Measurements from ENCODE around the gene SLC25A48.

SLC25A48 gene, protein sequence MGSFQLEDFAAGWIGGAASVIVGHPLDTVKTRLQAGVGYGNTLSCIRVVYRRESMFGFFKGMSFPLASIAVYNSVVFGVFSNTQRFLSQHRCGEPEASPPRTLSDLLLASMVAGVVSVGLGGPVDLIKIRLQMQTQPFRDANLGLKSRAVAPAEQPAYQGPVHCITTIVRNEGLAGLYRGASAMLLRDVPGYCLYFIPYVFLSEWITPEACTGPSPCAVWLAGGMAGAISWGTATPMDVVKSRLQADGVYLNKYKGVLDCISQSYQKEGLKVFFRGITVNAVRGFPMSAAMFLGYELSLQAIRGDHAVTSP

DNA sequence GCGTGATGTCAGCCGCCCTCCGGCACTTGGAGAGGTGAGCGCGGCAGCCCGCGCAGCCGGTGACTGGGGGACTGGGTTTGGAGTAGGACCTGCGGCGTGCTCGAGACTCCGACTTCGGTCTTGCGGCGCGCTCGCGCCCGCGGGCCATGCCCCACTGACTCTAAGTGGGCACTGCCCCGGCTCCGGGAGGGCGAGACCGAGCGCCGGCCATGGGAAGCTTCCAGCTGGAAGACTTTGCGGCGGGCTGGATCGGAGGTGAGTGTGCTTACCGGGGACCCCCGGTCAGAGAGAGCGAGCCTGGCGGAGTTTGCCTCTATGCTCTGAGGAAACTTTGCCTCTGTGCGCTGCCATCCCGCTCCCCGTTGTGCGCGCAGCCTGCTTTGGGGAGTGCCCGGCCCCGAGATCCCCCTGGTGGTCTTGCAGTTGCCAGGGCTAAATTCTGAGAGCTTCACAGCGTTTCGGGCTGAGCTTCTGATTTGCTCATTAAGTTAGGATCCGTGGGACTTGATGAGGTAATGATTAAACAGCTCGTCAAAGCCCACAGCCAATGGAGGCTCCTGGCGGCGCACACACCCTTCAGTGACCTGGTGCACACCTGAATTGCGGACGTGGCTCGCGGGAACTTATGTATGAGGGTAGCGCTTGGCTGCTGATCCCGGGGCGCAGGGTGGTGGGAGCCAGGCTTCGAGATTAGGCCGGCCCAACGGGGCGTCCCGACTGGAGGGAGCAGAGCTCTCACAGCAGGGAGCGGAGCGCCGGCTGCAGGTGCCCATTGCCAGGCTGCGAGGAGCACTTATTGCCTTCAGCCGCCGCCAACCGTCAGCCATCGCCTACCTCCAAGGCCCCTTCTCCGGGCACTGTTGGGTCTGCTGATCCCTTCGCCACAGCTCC, at the start of gene SLC25A48:
Gene SLC25A48 (plus strand): TSS at position 25 of the 891 bp plus-strand sequence. CDS start 185 bp downstream, at position 210.
- DNase-seq, result no peak

DNA sequence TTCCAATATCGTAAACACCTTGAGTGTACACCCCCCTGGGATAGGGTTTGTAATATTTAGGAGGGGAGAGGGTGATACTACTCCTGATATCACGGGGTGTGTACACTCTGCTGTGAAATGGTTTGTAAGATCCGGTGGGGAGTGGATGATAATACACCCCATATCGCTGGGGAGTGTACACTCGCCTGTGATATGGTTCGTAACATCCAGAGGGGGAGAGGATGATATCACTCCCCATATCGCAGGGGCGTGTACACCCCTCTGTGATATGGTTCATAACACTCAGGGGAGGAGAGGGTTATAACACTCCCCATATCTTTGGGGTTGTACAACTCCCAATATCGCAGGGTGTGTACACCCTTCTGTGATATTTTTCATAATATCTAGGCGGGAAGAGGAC, 33.8 kb upstream of the SLC25A48 start:
- no peak for DNase-seq

DNA sequence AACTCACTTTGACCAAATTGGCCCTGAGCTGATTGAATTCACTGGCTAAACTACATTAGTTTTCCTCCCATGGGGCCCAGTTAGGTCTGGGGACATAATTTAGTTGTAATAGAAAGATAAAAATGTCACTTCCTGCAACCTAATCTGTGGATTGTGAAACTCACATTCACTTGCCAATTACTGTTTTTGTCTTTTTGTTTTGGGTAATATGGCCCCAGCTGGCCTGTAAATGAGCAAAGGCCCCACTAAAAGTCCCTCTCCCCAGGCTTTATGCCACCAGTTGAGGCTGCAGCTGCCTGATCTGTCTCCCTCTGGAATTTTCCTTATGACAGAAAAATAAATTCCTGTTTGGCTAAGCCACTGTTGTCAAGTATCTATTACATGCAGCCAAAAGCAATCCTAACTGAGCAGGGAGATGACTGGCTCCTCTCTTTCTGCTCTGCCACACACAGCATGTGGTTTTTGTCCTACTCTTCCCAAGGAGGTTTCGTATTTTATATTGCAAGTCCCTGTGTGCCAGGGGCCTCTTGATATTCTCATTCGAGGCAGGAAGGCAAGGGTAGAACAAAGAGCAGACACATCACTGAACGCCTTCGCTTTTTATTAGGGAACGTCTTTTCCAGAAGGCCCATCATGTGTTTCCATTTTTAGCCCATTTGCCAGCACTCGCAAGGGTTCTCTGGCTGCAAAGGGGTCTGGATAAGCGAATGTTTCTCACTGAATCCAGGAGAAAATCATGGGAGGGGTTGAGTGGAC, 24.1 kb upstream of the SLC25A48 start:
- DNase-seq, result no peak

DNA sequence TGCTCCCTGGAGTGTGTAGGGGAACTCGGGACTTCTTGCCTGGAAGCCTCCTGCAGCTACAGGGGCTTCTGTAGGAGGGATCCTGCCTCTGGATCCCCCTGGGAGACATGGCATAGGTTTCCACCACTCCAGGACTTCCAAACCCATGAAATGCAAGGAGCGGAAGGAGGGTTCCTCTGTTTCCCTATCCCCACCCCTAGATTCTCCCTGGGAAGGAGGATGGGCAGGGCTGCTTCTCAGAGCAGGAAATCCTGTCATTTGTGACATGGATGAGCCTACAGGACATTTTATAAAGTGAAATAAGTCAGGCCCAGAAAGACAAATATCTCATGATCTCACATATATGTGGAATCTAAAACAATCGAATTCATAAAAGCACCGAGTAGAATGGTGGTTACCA, 23.5 kb upstream of the SLC25A48 start:
- no peak for DNase-seq

DNA sequence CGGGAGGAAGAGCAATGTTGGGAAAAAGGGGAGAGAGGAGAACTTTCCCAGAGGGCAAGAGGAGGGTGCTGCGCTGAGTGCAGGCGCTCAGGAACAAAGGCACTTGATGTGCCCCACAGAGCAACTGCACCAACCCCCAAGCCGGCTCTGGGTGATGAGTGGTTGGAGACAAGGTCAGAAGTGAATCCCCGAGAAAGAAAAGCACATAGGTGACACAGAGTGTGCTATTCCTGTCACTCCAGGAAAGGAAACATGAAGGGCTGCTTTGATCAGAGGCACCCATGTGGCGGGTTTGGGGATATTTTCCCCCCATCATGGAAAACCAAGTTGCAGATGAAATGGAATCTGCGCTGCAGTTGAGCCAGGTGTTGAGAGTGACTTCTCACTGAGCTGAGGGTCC, 20.7 kb upstream of the SLC25A48 start:
- no peak for DNase-seq

DNA sequence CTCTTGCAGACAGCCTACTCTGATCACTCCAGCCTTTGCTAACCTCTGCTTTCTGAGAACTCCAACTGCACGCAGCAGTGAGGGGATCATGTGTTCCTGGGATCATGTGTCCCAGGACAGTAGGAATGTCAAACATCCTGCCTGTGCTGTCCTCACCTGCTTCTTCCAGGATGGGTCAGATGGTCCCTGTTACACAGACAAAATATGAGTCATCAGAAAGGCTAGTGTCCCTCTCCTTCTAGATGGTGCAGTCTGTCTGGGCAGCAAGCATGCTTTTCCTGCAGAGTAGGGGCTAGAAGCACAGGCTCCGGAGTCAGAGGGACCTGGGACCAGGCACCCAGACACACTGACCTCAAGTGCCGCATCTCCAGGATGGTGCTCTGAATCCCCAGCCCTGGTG, 20.1 kb upstream of the SLC25A48 start:
- DNase-seq, result no peak

DNA sequence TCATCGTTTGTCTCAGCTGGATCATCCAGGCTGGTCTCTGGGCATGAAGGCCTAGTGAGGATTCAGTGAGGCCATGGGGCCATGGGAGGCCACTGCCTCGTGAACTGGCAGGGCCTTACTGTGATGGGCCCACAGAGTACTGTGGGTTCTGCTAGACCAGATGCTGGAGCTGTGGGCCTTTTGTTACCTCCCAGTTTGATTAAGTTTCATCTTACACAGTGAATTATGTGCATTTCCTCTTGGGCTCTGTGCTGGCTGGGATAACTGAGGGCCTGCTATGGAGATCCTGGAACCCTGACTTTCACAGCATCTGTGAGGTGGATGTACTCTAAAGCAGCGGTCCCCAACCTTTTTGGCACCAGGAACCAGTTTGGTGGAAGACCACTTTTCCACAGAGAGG, 19.7 kb upstream of the SLC25A48 start:
- DNase-seq, result no peak

DNA sequence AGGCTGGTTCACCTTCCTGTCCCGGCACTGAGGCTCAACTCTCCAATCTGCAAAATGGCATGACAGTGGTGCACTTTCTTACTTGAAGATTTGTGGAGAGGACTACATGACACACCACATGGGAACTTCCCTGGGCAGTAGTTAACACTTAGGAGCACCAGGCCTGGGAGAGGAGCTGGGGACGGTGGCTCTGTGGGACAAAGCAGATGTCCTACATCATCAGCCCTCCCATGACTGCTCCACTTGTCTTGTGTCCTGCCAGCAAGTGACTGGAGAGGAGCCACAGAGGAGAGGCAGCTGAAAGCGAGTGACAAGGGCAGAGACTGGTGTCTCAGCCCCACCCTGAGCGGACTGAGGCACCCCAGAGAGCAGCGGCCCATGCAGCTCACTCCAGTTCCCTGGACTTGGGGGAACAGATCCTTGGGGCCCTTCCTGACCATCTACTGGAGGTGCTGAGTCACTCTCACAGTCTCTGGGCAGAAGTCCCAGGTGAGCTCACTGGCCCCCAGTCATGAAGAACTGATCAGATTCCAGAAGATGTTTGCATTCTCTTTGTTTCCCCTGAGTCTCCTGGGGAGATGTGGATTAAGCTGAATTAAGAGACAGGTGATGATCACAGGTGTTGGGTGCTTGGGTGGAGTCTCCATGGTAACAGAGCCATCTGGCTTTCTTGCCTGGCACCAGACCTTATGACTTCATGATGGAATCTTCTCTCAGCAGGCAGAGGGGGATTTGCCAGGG, 13.2 kb upstream of the SLC25A48 start:
- no peak for DNase-seq

DNA sequence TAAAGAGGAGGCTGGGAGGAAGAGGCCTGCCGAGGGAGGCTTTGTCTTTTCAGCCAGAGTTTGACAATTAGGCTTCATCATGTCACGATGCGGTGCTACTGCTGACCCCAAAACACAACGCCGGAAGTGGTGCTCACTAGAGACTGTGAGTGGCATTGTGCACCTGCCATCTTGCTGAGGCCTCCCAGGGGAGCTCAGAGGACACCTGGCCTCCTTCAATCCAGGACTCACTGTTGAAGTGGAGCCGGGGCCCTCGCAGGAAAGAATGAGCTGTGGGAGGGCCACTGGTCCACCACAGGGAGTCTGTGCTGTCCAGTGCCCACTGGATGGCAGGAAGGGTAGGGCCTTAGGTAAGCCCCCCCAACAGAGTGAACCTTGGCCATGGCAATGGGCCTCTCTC, 12.7 kb upstream of the SLC25A48 start:
- no peak for DNase-seq

DNA sequence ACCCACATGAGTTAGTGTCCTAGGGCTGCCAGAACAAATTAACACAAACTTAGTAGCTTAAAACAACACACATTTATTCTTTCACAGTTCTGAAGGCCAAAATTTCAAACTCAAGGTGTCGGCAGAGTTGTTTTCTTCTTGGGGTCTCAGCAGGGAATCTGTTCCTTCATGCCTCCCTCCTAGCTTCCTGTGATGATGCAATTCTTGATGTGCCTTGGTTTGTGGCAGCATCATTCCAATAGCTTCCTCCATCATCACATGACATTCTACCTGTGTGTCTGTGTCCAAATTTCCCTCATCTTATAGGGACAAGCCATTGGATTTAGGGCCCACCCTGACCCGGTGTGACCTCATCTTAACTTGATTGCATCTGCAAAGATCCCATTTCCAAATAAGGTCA, 12.2 kb upstream of the SLC25A48 start:
- no peak for DNase-seq

DNA sequence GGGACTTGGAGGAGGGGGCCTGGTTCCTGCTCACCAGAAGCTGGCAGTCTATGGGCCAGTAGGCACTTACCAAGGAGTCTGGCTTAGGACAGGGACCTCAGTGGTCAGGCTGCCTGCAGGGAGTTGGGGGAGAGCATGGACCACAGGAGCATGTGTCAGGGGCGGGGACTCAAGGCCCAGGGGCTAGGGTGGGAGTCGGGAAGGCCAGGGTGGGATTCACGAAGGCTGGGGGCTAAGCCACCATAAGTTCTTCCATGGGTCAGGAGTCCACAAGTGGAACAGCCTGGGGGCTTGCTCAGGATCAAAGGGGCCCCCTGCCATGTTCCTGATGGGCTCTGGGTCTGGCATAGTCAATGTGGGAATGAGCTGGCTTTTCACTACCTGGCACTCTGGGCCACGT, 11.5 kb upstream of the SLC25A48 start:
- no peak for DNase-seq

DNA sequence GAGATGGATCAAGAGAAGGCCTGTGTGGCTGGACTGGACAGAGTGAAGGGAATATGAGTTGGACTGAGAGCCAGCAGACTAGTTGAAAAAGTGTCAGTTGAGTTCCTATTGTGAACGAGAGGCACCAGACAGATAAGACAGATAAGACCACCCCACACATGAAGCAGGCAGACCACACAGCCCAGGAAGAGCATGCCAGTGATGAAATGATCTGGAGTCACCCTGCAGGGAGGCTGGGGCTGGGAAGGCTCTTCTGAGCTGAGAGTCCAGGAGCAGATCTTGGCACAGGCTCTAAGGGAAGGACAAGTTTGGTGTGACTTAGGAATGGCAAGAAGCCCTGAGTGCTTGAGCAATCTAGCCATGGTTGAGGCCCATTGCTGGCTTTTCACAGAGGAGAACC, 10.6 kb upstream of the SLC25A48 start:
- no peak for DNase-seq

DNA sequence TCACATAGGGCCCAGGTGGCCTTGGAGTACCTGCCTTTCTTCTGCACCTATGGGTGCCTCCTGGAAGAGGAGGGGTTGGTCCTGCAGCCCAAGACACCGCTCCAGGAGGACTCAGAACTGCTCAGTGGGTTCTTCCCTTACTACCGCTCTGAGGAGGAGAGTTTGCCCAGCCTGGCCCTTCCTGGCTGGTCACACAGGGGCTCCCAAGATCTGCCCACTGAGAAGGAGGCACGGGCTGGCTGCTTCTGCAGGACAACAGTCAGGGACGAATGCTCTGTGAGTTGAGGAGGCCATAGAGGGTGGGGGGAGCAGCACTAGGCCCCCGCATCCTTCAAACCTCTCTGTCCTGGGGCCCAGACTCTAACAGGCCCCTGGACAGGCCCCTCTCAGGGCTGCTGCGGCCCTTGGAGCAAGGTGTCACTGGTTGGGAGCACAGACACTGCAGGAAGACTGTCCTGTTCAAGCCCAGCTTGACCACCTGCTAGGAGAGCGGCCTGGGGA, 9.9 kb upstream of the SLC25A48 start:
- no peak for DNase-seq

DNA sequence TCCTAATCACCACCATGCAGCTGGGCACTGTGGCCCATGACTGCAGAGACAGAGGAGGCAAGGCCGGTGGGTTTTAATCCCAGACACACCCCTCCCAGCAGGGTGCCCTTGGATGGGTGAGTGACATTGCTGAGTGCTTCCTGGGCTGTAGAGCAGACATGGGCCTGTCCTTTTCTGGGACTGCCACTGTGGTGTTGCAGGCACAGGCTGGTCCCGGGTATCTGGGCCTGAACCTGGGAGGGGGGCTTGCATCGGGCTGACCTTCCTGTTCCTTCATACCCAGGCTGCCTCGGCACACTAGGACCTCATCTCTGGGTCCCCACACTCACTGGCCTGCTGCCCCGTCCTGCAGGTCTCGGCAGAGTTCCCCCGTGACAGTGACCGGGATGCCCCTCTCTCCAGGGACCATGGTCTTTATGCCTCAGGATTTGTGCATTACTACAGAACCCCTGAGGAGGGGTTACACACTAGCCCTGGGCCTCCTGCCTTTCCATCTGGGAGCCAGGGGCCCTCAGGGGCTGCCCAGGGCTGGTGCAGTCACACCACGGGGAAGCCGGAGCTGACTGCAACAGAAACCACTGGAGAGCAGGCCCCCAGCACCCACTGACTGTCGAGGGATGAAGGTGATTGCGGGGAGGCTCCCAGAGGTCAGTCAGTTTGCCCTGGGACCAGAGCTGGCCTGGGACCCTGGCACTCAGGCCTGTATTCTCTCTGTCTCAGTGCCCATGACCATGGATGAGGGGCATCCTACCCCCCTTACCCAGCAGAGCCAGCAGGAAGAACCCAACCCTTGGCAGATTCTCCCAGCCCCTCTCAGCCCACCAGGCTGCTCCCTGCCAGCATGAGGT, 8.9 kb upstream of the SLC25A48 start:
- DNase-seq, result no peak

DNA sequence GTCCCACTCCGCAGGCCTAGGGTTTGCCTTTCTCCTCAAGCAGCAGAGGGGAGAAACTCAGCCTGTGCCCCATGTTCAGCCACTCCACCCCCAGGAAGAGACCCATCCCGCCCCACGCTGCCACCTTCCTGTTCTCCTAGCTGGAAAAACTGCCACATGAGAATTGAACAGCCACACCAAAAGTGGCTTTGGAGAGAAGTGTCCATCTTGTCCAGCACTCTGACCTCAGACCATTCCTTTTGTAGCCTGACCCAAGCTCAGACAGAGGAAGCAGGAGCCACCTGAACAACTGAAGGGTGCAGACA, 8.3 kb upstream of the SLC25A48 start:
- DNase-seq, result no peak

DNA sequence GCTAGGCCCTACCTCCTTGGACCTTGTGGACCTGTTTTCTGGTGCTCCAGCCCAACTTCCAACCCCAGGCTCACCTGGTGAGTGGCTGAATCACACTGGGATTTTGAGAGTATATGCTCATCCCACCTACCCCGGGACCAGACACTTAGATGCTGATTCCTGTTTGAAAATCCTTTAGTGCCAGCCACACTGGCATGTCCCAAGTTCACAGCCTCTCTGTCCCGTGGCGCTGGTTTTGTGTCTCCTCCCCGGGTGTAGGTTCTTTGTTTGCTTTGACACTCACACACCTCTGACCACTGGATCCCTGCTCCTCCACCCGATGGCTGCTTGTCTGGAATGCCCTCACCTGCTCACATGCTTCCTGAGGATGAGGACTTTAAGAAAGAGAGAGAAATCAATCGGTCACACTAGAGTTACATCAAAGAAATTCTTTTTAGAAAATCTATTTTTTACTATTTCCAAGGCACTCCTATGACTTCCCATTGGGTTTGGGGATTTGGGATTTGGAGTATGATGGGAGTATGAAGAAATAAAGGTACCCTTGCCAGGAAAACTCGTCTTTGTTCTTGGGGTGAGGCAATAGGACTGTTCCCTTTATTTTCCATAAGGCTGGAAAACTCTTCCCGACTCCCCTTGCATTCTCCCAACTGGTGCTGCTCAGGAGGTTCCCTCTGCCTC, 7.3 kb upstream of the SLC25A48 start:
- no peak for DNase-seq

DNA sequence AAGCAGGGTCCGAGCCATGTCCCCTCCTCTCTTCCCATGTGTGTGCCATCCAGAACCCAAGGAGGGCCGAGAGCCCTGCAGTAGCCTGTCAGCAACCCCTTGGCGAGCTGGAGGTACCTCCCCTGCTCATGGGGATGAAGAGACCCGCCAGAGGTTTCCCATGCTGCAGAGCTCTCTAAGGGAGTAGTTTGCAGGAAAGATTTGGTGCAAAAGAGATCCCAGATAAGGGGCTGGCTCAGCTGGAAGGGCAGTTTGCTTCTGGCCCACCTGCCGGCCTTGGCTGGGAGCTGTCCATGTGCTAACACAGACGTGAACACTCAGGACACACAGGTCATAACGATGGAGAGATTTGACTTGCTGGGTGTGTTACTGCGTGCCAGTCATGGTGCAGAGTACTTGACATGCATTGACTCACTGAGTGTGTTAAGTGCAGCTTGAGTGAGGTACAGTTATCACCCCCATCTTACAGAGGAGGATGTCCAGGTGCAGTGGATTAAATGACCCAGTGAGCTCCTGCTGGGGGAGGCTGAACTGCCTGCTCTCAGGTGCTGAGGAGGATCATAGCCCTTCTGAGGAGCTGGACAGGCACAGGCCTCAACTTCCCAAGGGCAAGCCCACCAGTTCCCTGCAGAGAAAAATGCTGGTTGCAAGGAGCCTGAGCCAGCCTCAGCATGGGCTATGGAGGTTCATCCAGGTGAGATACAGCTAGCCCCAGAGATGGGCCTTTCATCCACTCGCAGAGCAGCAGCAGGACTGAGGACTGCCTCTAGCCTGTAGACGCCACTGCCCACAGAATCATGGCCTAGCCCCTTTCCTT, 6.3 kb upstream of the SLC25A48 start:
- no peak for DNase-seq

DNA sequence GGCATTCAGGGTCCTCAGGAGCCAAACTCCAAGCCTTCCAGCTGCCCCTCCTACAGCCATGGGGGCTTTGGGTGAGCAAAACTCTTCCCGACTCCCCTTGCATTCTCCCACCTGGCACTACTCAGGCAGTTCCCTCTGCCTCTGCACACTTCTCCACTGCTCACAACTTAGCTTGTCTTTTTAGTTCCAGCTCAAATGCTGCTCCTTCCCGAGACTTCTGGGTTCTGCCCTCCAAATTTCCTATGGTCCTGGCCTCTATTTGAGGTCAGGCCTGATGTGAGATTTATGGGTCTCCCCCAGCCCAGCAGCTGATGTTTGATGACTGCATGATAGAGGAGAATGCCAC, 5.7 kb upstream of the SLC25A48 start:
- DNase-seq, result no peak

DNA sequence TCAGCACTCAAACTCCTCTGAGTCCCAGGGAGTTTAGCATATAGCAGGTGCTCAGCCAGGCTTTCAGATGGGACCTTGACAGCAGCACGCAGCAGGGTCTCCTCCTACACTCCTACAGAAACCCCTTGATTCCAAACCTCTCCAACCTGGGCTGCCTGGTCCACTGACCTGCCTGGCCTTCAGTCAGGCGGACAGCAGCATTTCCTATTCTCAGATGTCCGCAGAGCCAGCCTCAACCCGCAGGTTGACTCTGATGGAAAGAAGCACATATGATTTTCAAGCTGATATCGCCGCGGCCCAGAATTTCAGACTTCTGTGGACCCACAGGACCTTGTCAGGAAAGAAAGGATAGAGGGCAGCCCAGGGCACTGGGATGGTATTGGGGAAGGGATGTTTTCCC, 5.3 kb upstream of the SLC25A48 start:
- DNase-seq, result no peak

DNA sequence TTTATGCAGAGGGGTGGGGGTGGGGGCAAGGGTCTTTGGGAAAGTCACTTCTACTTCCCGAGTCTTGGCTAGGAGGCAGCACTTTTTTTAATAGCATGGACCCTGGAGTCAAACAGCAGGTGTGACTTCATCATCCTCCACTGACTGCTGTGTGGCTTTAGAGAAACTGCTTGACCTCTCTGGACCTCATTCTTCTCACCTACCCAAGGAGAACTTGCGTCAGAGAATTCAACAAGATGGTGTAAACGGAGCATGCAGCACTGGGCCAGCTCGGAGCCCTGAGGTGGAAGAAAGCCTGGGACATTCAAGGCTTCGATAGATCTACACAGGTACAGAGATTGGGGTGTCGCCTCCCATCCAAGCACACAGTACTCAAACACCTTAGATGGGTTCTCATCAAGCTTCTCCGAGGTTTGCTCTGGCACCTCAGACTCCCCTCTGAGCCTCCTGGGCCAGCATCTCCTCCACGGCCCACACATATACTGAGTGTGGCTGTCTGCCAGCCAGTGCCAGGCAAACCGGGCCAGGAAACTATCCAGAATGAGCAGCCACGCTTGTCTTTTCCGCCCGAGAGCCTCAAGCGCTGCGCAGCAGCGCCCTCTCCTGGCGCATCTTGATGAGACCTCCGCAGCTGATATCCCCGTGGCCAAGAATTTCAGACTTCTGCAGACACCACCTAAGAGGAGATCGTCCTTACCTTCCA, 4.6 kb upstream of the SLC25A48 start:
- DNase-seq, result no peak

Data from cortex of kidney (tissue), 1 donor.